H9 (cell line): ENCODE measurements around the gene ARMH3. TPM values are rescaled to one million over a fixed set of nuclear protein-coding genes. Genes with fewer than 3 reads are reported as not detected.

Source experiments
- DNase-seq: peaks from one replicate; pipeline ENCODE4 v3.0.0-alpha.2; 2017
- H2AFZ ChIP-seq: one replicate; pipeline ENCODE4 v1.6.1; 2013; ENCODE audit warnings: mild to moderate bottlenecking, low read length, control low read depth, moderate library complexity
- H2AK5ac ChIP-seq: 2 replicates; pipeline ENCODE4 v1.6.1; 2013; ENCODE audit warnings: low read length, control low read depth, mixed read lengths; ENCODE audit not compliant: insufficient read length
- H2BK120ac ChIP-seq: one replicate; pipeline ENCODE4 v1.6.1; 2013; ENCODE audit warnings: low read depth, mild to moderate bottlenecking, low read length, control low read depth, inconsistent platforms; ENCODE audit not compliant: poor library complexity, severe bottlenecking
- H2BK12ac ChIP-seq: 2 replicates; pipeline ENCODE4 v1.6.1; 2013; ENCODE audit warnings: low read length, control low read depth, mixed read lengths, low read depth; ENCODE audit not compliant: insufficient read length
- H2BK15ac ChIP-seq: 2 replicates; pipeline ENCODE4 v1.6.1; 2013; ENCODE audit warnings: low read depth, low read length, control low read depth
- H2BK20ac ChIP-seq: one replicate; pipeline ENCODE4 v1.6.1; 2013; ENCODE audit warnings: low read depth, mild to moderate bottlenecking, low read length, control low read depth, inconsistent platforms; ENCODE audit not compliant: poor library complexity, severe bottlenecking
- H2BK5ac ChIP-seq: 2 replicates; pipeline ENCODE4 v1.6.1; 2013; ENCODE audit warnings: low read length, control low read depth, mixed read lengths; ENCODE audit not compliant: insufficient read length
- H3K14ac ChIP-seq: 2 replicates; pipeline ENCODE4 v1.6.1; 2013; ENCODE audit warnings: low read length, control low read depth; ENCODE audit not compliant: insufficient read depth
- H3K18ac ChIP-seq: 2 replicates; pipeline ENCODE4 v1.6.1; 2013; ENCODE audit warnings: low read depth, mild to moderate bottlenecking, mixed read lengths, low read length, control low read depth; ENCODE audit not compliant: insufficient read length
- H3K23ac ChIP-seq: 2 replicates; pipeline ENCODE4 v1.6.1; 2013; ENCODE audit warnings: low read length, control low read depth, mixed read lengths, low read depth; ENCODE audit not compliant: insufficient read length
- H3K23me2 ChIP-seq: 2 replicates; pipeline ENCODE4 v1.6.1; 2013; ENCODE audit warnings: low read depth, mild to moderate bottlenecking, mixed read lengths, low read length, control low read depth; ENCODE audit not compliant: insufficient read length, poor library complexity, severe bottlenecking
- H3K27ac ChIP-seq: 2 replicates; pipeline ENCODE4 v1.5.1; 2013; ENCODE audit warnings: low read length, control low read depth, mixed read lengths, low read depth; ENCODE audit not compliant: insufficient read length
- H3K27me3 ChIP-seq: 2 replicates; pipeline ENCODE4 v1.6.1; 2013; ENCODE audit warnings: low read length, control low read depth, inconsistent platforms; ENCODE audit not compliant: insufficient read depth
- H3K4ac ChIP-seq: 2 replicates; pipeline ENCODE4 v1.6.1; 2013; ENCODE audit warnings: low read depth, mild to moderate bottlenecking, control low read depth, inconsistent platforms, low read length, moderate library complexity
- H3K4me1 ChIP-seq: 2 replicates; pipeline ENCODE4 v1.6.1; 2013; ENCODE audit warnings: low read length, control low read depth, inconsistent platforms; ENCODE audit not compliant: insufficient read depth
- H3K4me2 ChIP-seq: 2 replicates; pipeline ENCODE4 v1.6.1; 2013; ENCODE audit warnings: low read length, control low read depth, mixed read lengths; ENCODE audit not compliant: insufficient read length, insufficient read depth
- H3K56ac ChIP-seq: 2 replicates; pipeline ENCODE4 v1.6.1; 2013; ENCODE audit warnings: low read depth, mild to moderate bottlenecking, mixed read lengths, low read length, control low read depth; ENCODE audit not compliant: insufficient read length
- H3K79me1 ChIP-seq: 2 replicates; pipeline ENCODE4 v1.6.1; 2013; ENCODE audit warnings: low read depth, mild to moderate bottlenecking, moderate library complexity, low read length, control low read depth, inconsistent platforms; ENCODE audit not compliant: insufficient read depth, poor library complexity, severe bottlenecking
- H3K79me2 ChIP-seq: 2 replicates; pipeline ENCODE4 v1.6.1; 2013; ENCODE audit warnings: low read length, control low read depth, inconsistent platforms; ENCODE audit not compliant: insufficient read depth
- H3K9ac ChIP-seq: 2 replicates; pipeline ENCODE4 v1.6.1; 2013; ENCODE audit warnings: low read length, control low read depth, mixed read lengths; ENCODE audit not compliant: insufficient read length; ENCODE audit errors: extremely low read depth
- H3K9me3 ChIP-seq: one replicate; pipeline ENCODE4 v1.6.1; 2013; ENCODE audit warnings: low read depth, low read length, inconsistent platforms; ENCODE audit not compliant: control insufficient read depth
- H3T11ph ChIP-seq: one replicate; pipeline ENCODE4 v1.6.1; 2013; ENCODE audit warnings: mild to moderate bottlenecking, low read length, control low read depth, inconsistent platforms
- H4K20me1 ChIP-seq: one replicate; pipeline ENCODE4 v1.6.1; 2013; ENCODE audit not compliant: control insufficient read depth, insufficient read length, insufficient read depth
- H4K5ac ChIP-seq: 2 replicates; pipeline ENCODE4 v1.6.1; 2013; ENCODE audit warnings: low read depth, mild to moderate bottlenecking, mixed read lengths, low read length, control low read depth; ENCODE audit not compliant: insufficient read length
- H4K8ac ChIP-seq: replicated peaks from 2 replicates; pipeline ENCODE4 v1.6.1; 2013; ENCODE audit warnings: low read length, control low read depth, mixed read lengths, low read depth; ENCODE audit not compliant: insufficient read length
- H4K91ac ChIP-seq: 2 replicates; pipeline ENCODE4 v1.6.1; 2013; ENCODE audit warnings: low read depth, mild to moderate bottlenecking, moderate library complexity, mixed read lengths, low read length, control low read depth; ENCODE audit not compliant: insufficient read length
- H3K27ac Mint-ChIP-seq, 3 experiments: 2 replicates in 2 of 3; 3 replicates in 1 of 3; pipeline ENCODE4 v1.8.0; 2020 to 2021; ENCODE audit warnings: mixed read lengths in 3 of 3, mild to moderate bottlenecking in 1 of 3, moderate library complexity in 1 of 3
- H3K27me3 Mint-ChIP-seq: 2 replicates; pipeline ENCODE4 v1.8.0; 2021; ENCODE audit warnings: low read depth, mild to moderate bottlenecking, moderate library complexity, mixed read lengths
- H3K36me3 Mint-ChIP-seq, 3 experiments: 2 replicates in 2 of 3; 3 replicates in 1 of 3; pipeline ENCODE4 v1.8.0; 2020 to 2021; ENCODE audit warnings: low read depth in 3 of 3, mixed read lengths in 3 of 3; ENCODE audit not compliant: insufficient read depth in 1 of 3
- H3K4me1 Mint-ChIP-seq, 2 experiments: 2 replicates each; pipeline ENCODE4 v1.8.0; 2020; ENCODE audit warnings: mixed read lengths in 2 of 2
- H3K4me3 Mint-ChIP-seq, 2 experiments: 2 replicates in 1 of 2; 3 replicates in 1 of 2; pipeline ENCODE4 v1.8.0; 2020 to 2021; ENCODE audit warnings: mild to moderate bottlenecking in 2 of 2, mixed read lengths in 2 of 2, moderate library complexity in 1 of 2
- H3K9me3 Mint-ChIP-seq, 2 experiments: 2 replicates in 1 of 2; 3 replicates in 1 of 2; pipeline ENCODE4 v1.8.0; 2020; ENCODE audit warnings: mild to moderate bottlenecking in 2 of 2, mixed read lengths in 2 of 2, moderate library complexity in 1 of 2
- WGBS: extraction: QIAGEN DNeasy Blood & Tissue Kit; methylation state at CpG from one replicate; pipeline ENCODE4 v1.1.7; 2013; ENCODE audit warnings: missing lambda C conversion rate, low lambda C conversion rate, mixed read lengths; ENCODE audit not compliant: insufficient read length; ENCODE audit errors: extremely low coverage; 5-methylcytosine and 5-hydroxymethylcytosine counted together
- total RNA-seq: library from RNA; stranded (reverse); gene quantifications from 2 replicates; pipeline ENCODE4 v1.2.1, GENCODE V29; 2021
- TF ChIP-seq, protein P1 (sequence below): fragments of 200-600 bp; sonication (generic); conservative IDR thresholded peaks from 3 replicates; pipeline ENCODE4 v1.8.0; 2021; ENCODE audit warnings: antibody characterized with exemption, mild to moderate bottlenecking

The ARMH3 gene
- total RNA-seq, 1 experiment from 2014 or later = 20.4 TPM

DNA sequence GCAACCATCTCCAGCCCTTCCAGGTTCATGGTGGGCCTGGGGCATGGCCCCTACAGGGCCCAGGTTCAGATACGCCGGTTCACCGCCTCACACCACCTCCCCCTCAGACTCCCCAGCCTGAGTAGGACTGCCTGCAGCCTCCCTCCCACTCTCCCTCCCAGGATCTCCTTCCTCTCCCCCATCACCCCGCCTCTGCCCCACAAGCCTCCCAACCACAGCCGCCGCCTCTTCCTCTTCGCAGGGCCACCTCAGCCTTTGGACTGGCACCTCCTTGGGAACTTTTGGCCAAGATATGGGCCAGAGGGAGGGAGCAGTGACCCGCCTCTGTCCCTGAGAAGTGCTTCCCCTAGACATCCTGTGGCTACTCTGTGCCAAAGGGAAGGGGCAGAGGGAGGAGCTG is 221.6 kb downstream of the ARMH3 start:
- H3K79me2 ChIP-seq = no peaks in the 10 kb centered on the region
- H4K20me1 ChIP-seq = peaks cover 3% of the 10 kb centered on the region
- no peak overlapping the region for H2BK20ac ChIP-seq
- peaks cover 19 to 35% of the 10 kb centered on the region in 2 experiments for H3K4me1 Mint-ChIP-seq
- H2BK12ac ChIP-seq = no peak overlapping the region
- no peak overlapping the region for H2BK120ac ChIP-seq
- H3K23ac ChIP-seq = no peak overlapping the region
- H3K4ac ChIP-seq = no peak overlapping the region
- no peaks in the 10 kb centered on the region for H3K36me3 Mint-ChIP-seq
- H2AK5ac ChIP-seq = no peak overlapping the region
- H3K27ac ChIP-seq = no peak overlapping the region
- no peak overlapping the region for H2AFZ ChIP-seq
- H3K18ac ChIP-seq = no peak overlapping the region
- no peak overlapping the region; the same call in 1 of the 2 replicates for H3K14ac ChIP-seq
- no peaks in the 10 kb centered on the region for H3K9me3 Mint-ChIP-seq
- H4K8ac ChIP-seq = no peak overlapping the region
- no peaks in the 10 kb centered on the region for H3K79me1 ChIP-seq
- no peak overlapping the region; a peak in 1 of 7 replicates for H3K27ac Mint-ChIP-seq
- no peaks in the 10 kb centered on the region for H3K27me3 ChIP-seq
- no peak overlapping the region for H3K4me2 ChIP-seq
- DNase-seq = no peak
- no peak overlapping the region for H4K91ac ChIP-seq
- H2BK5ac ChIP-seq = no peak overlapping the region
- H3K27me3 Mint-ChIP-seq = peaks cover 10% of the 10 kb centered on the region
- H3K9me3 ChIP-seq = no peaks in the 10 kb centered on the region
- no peak overlapping the region for H3K9ac ChIP-seq
- no peak overlapping the region for H3T11ph ChIP-seq
- TF ChIP-seq, protein P1, sequence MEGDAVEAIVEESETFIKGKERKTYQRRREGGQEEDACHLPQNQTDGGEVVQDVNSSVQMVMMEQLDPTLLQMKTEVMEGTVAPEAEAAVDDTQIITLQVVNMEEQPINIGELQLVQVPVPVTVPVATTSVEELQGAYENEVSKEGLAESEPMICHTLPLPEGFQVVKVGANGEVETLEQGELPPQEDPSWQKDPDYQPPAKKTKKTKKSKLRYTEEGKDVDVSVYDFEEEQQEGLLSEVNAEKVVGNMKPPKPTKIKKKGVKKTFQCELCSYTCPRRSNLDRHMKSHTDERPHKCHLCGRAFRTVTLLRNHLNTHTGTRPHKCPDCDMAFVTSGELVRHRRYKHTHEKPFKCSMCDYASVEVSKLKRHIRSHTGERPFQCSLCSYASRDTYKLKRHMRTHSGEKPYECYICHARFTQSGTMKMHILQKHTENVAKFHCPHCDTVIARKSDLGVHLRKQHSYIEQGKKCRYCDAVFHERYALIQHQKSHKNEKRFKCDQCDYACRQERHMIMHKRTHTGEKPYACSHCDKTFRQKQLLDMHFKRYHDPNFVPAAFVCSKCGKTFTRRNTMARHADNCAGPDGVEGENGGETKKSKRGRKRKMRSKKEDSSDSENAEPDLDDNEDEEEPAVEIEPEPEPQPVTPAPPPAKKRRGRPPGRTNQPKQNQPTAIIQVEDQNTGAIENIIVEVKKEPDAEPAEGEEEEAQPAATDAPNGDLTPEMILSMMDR = no peak
- peaks cover 9% of the 10 kb centered on the region; the same call in 1 of the 2 replicates for H3K4me1 ChIP-seq
- no peak overlapping the region for H3K56ac ChIP-seq
- no peak overlapping the region for H2BK15ac ChIP-seq
- no peak overlapping the region for H4K5ac ChIP-seq
- H3K4me3 Mint-ChIP-seq = no peak overlapping the region
- WGBS = no CpG with 5 or more reads among the region's 8 CpGs
- peaks cover 15% of the 10 kb centered on the region for H3K23me2 ChIP-seq
